Ascending aorta (tissue), 2 donors: Measurements from ENCODE around the gene SLC30A2. TPM values are rescaled to one million over a fixed set of nuclear protein-coding genes. Genes with fewer than 3 reads are reported as not detected.

ENCODE experiments used
- DNase-seq, 2 donors: peaks; one replicate each; pipeline ENCODE4 v3.0.0-alpha.2; 2019; ENCODE audit warnings: low spot score in 2 of 2
- H3K27ac ChIP-seq, 2 donors: fragments of 200-600 bp; sonication (generic); one replicate each; pipeline ENCODE4 v1.5.1; 2016 to 2017; ENCODE audit warnings: mild to moderate bottlenecking in 1 of 2
- H3K27me3 ChIP-seq: fragments of 200-600 bp; sonication (generic); one replicate; pipeline ENCODE4 v1.5.1; 2017
- H3K36me3 ChIP-seq, 2 donors: fragments of 200-600 bp; sonication (generic); one replicate each; pipeline ENCODE4 v1.5.1; 2016
- H3K4me1 ChIP-seq, 2 donors: fragments of 200-600 bp; sonication (generic); one replicate each; pipeline ENCODE4 v1.5.1; 2016 to 2017; ENCODE audit warnings: mild to moderate bottlenecking in 1 of 2
- H3K4me3 ChIP-seq, 2 donors: fragments of 200-600 bp; sonication (generic); one replicate each; pipeline ENCODE4 v1.5.1; 2016 to 2017; ENCODE audit warnings: mild to moderate bottlenecking in 1 of 2
- H3K9me3 ChIP-seq, 2 donors: fragments of 200-600 bp; sonication (generic); one replicate each; pipeline ENCODE4 v1.5.1; 2016
- CTCF ChIP-seq, 3 experiments: fragments of 200-600 bp in 2 of 3; fragments of 450-650 bp in 1 of 3; sonication (generic) in 2 of 3; IDR thresholded peaks; one replicate each; pipeline ENCODE4 v1.5.1; 2016 to 2019; ENCODE audit warnings: antibody characterized with exemption in 3 of 3, mild to moderate bottlenecking in 1 of 3, moderate library complexity in 1 of 3
- intact Hi-C: fragments of 100-400 bp; cut with DNase I; formaldehyde crosslinking; loops from one replicate; pipeline ENCODE4 v1.15.1; 2023
- total RNA-seq: library from RNA; depleted of rRNA; stranded (reverse); fragments of >200 nt; gene quantifications from one replicate; pipeline ENCODE4 v1.1.0, GENCODE V29; 2016

Gene SLC30A2
- total RNA-seq, 1 donor from 2014 or later: not detected

GRCh38 chr1:26019641-26020315 is 26.1 kb downstream of the SLC30A2 start:
- H3K4me1 ChIP-seq: peaks cover 0 to 6% of the 10 kb centered on the region in 2 donors
- no peak overlapping the region for H3K4me3 ChIP-seq
- H3K36me3 ChIP-seq: no peaks in the 10 kb centered on the region
- H3K27ac ChIP-seq: no peak overlapping the region
- intact Hi-C loops: no loop called here
- no peak for TF ChIP-seq CTCF (IDR thresholded peaks at IDR 0.05)
- no peak for DNase-seq
- H3K9me3 ChIP-seq: no peaks in the 10 kb centered on the region
- no peaks in the 10 kb centered on the region for H3K27me3 ChIP-seq

- no peaks in the 10 kb centered on the region for H3K9me3 ChIP-seq
- DNase-seq: no peak
- intact Hi-C loops: no loop called here
- H3K36me3 ChIP-seq: no peaks in the 10 kb centered on the region
- H3K4me3 ChIP-seq: no peak overlapping the region
- no peak for TF ChIP-seq CTCF (IDR thresholded peaks at IDR 0.05)
- H3K27me3 ChIP-seq: no peaks in the 10 kb centered on the region
- H3K4me1 ChIP-seq: peaks cover 0 to 6% of the 10 kb centered on the region in 2 donors
- no peak overlapping the region for H3K27ac ChIP-seq
These were observed 28.3 kb downstream of the SLC30A2 start for GRCh38 chr1:26017606-26018005.

GRCh38 chr1:26016953-26017545 is 28.9 kb downstream of the SLC30A2 start:
- intact Hi-C loops: no loop called here
- Histone ChIP-seq H3K9me3 (no peaks in the 10 kb centered on the region), H3K36me3 (no peaks in the 10 kb centered on the region), H3K4me3 (no peak overlapping the region), H3K27me3 (no peaks in the 10 kb centered on the region), H3K4me1 (peaks cover 0 to 6% of the 10 kb centered on the region in 2 donors), H3K27ac (no peak overlapping the region)
- TF ChIP-seq CTCF (IDR thresholded peaks at IDR 0.05): no peak
- no peak for DNase-seq

- intact Hi-C loops: no loop called here
- H3K27me3 ChIP-seq: no peaks in the 10 kb centered on the region
- H3K4me3 ChIP-seq: no peak overlapping the region
- no peak for TF ChIP-seq CTCF (IDR thresholded peaks at IDR 0.05)
- H3K36me3 ChIP-seq: no peaks in the 10 kb centered on the region
- peaks cover 0 to 1% of the 10 kb centered on the region in 2 donors for H3K4me1 ChIP-seq
- no peaks in the 10 kb centered on the region for H3K9me3 ChIP-seq
- DNase-seq: no peak
- H3K27ac ChIP-seq: no peak overlapping the region
These were observed 29.5 kb downstream of the SLC30A2 start for GRCh38 chr1:26016258-26016952.

- Histone ChIP-seq H3K4me1 (no peaks in the 10 kb centered on the region), H3K4me3 (no peak overlapping the region), H3K27me3 (no peaks in the 10 kb centered on the region), H3K9me3 (no peaks in the 10 kb centered on the region), H3K36me3 (no peaks in the 10 kb centered on the region), H3K27ac (no peak overlapping the region)
- TF ChIP-seq CTCF (IDR thresholded peaks at IDR 0.05): no peak
- DNase-seq: peak in 1 of 2 donors; percentile 35
- intact Hi-C loops: no loop called here
These were observed 30.6 kb downstream of the SLC30A2 start for GRCh38 chr1:26015358-26015757.
